Measurements from ENCODE around the gene WDFY4. TPM values are rescaled to one million over a fixed set of nuclear protein-coding genes. Genes with fewer than 3 reads are reported as not detected.

The WDFY4 gene
- total RNA-seq, 1 experiment from 2014 or later: not detected

DNA sequence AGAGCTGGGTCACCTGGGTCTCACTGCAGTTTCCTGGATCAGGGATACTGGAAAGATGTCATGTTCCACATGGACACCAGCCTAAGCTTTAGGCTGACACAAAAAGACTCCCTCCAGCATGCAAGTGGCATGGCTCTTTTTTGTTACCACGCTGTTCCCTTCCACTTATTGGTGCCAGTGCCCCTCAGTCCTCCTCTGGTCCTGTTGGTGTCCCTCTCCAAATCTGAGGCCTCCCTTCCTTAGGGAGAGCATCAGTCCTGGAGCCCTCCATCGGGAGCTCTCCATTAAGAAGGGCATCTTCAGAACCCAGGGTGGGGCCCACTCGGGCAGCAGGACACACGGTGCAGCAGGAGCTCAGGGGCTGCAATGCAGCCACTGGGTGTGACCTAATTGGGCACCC lies 331.0 kb downstream of the WDFY4 start:
- Histone ChIP-seq H3K27ac (no peak overlapping the region), H3K4me1 (replicated peaks; ENCODE audit: insufficient read depth) (no peaks in the 10 kb centered on the region), H3F3A (ENCODE audit: insufficient read depth, low read depth) (no peaks in the 10 kb centered on the region), H3K4me2 (no peak overlapping the region), H3K79me2 (ENCODE audit: low read depth) (no peaks in the 10 kb centered on the region), H2AFZ (no peak overlapping the region), H3K27me3 (ENCODE audit: insufficient read depth, low read depth) (peaks cover 37% of the 10 kb centered on the region), H4K20me1 (ENCODE audit: insufficient read depth) (no peaks in the 10 kb centered on the region), H3K4me3 (no peak overlapping the region), H3K36me3 (ENCODE audit: low read depth) (no peaks in the 10 kb centered on the region), H3K9me3 (ENCODE audit: insufficient read depth, low read depth) (no peaks in the 10 kb centered on the region), H3K9me2 (ENCODE audit: insufficient read depth) (no peaks in the 10 kb centered on the region)
- ChIA-PET CTCF (no interaction called here), POLR2A (ENCODE audit: unreplicated experiment) (no interaction called here)
- intact Hi-C loops (cut with micrococcal nuclease; ENCODE audit: unreplicated experiment): no loop called here
- TF ChIP-seq, protein P1, sequence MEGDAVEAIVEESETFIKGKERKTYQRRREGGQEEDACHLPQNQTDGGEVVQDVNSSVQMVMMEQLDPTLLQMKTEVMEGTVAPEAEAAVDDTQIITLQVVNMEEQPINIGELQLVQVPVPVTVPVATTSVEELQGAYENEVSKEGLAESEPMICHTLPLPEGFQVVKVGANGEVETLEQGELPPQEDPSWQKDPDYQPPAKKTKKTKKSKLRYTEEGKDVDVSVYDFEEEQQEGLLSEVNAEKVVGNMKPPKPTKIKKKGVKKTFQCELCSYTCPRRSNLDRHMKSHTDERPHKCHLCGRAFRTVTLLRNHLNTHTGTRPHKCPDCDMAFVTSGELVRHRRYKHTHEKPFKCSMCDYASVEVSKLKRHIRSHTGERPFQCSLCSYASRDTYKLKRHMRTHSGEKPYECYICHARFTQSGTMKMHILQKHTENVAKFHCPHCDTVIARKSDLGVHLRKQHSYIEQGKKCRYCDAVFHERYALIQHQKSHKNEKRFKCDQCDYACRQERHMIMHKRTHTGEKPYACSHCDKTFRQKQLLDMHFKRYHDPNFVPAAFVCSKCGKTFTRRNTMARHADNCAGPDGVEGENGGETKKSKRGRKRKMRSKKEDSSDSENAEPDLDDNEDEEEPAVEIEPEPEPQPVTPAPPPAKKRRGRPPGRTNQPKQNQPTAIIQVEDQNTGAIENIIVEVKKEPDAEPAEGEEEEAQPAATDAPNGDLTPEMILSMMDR (conservative IDR thresholded peaks at IDR 0.05): no peak
- TF ChIP-seq EZH2 (IDR thresholded peaks at IDR 0.05; ENCODE audit: low read depth): no peak
- DNase-seq: no peak
- BruUV-seq (replicated peaks): no TSS peak

DNA sequence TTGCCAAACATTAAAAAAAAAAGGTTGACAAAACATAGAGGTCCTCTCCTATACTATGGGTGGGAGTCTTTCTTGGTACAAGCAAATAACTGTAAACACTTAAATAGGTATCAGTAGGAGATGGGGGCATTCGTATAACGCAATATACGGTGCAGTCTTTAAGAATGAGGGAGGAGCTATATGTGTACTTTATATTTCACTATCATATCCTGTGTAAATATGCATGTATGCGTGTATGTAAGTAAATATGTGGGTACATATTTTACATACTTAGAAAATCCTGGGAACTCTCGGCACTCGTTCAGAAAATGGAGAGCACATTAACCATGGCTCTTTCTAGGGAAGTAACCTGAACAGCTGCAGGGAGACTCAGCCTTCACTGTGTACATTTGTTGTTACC lies 337.0 kb downstream of the WDFY4 start:
- POLR2A ChIA-PET (ENCODE audit: unreplicated experiment): no interaction called here
- H3K4me2 ChIP-seq: no peak overlapping the region
- TF ChIP-seq, protein P1 (conservative IDR thresholded peaks at IDR 0.05): no peak
- no peak for TF ChIP-seq EZH2 (IDR thresholded peaks at IDR 0.05; ENCODE audit: low read depth)
- no peaks in the 10 kb centered on the region for H4K20me1 ChIP-seq (ENCODE audit: insufficient read depth)
- H3K79me2 ChIP-seq (ENCODE audit: low read depth): no peaks in the 10 kb centered on the region
- no peaks in the 10 kb centered on the region for H3K9me3 ChIP-seq (ENCODE audit: insufficient read depth, low read depth)
- no peak for DNase-seq
- intact Hi-C loops (cut with micrococcal nuclease; ENCODE audit: unreplicated experiment): no loop called here
- no peaks in the 10 kb centered on the region for H3K36me3 ChIP-seq (ENCODE audit: low read depth)
- H2AFZ ChIP-seq: no peak overlapping the region
- H3K27me3 ChIP-seq (ENCODE audit: insufficient read depth, low read depth): 0 out of 2 replicates have a peak, but pooled peaks cover 8% of the 10 kb centered on the region
- CTCF ChIA-PET: no interaction called here
- H3K4me1 ChIP-seq (replicated peaks; ENCODE audit: insufficient read depth): no peaks in the 10 kb centered on the region
- no peak overlapping the region for H3K4me3 ChIP-seq
- no peaks in the 10 kb centered on the region for H3K9me2 ChIP-seq (ENCODE audit: insufficient read depth)
- BruUV-seq (replicated peaks): no TSS peak
- H3K27ac ChIP-seq: no peak overlapping the region
- H3F3A ChIP-seq (ENCODE audit: insufficient read depth, low read depth): no peaks in the 10 kb centered on the region

DNA sequence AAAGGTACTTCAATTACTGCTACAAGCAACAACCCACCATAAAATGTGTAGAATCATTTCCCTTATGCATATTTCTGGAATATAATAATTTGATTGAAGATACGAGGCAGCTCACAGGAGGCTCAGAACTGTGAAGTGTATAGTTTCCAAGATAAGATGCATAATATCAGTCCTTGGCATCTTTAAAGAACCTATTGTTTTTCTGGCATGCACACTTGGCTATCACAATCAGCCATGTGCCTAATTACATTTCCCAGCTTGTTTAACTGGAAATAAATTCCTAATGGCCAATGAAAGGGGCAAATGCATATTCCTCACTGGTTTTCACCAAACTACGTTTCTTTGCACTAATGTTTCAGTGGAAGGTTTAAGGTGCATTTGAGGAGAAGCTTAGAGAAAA lies 338.4 kb downstream of the WDFY4 start:
- no peak overlapping the region for H3K4me3 ChIP-seq
- no TSS peak for BruUV-seq (replicated peaks)
- no peak overlapping the region for H3K27ac ChIP-seq
- H4K20me1 ChIP-seq (ENCODE audit: insufficient read depth): no peaks in the 10 kb centered on the region
- ChIA-PET CTCF (no interaction called here), POLR2A (ENCODE audit: unreplicated experiment) (no interaction called here)
- H2AFZ ChIP-seq: no peak overlapping the region
- H3K36me3 ChIP-seq (ENCODE audit: low read depth): no peaks in the 10 kb centered on the region
- 0 out of 2 replicates have a peak, but pooled peaks cover 10% of the 10 kb centered on the region for H3K27me3 ChIP-seq (ENCODE audit: insufficient read depth, low read depth)
- no peaks in the 10 kb centered on the region for H3K9me2 ChIP-seq (ENCODE audit: insufficient read depth)
- DNase-seq: no peak
- H3F3A ChIP-seq (ENCODE audit: insufficient read depth, low read depth): no peaks in the 10 kb centered on the region
- no peaks in the 10 kb centered on the region for H3K9me3 ChIP-seq (ENCODE audit: insufficient read depth, low read depth)
- intact Hi-C loops (cut with micrococcal nuclease; ENCODE audit: unreplicated experiment): no loop called here
- H3K4me2 ChIP-seq: no peak overlapping the region
- TF ChIP-seq, protein P1 (conservative IDR thresholded peaks at IDR 0.05): no peak
- no peak for TF ChIP-seq EZH2 (IDR thresholded peaks at IDR 0.05; ENCODE audit: low read depth)
- no peaks in the 10 kb centered on the region for H3K4me1 ChIP-seq (replicated peaks; ENCODE audit: insufficient read depth)
- no peaks in the 10 kb centered on the region for H3K79me2 ChIP-seq (ENCODE audit: low read depth)

Data from PC-9 (cell line).